ENCODE data around the gene NSRP1.

- TF ChIP-seq, protein P1, sequence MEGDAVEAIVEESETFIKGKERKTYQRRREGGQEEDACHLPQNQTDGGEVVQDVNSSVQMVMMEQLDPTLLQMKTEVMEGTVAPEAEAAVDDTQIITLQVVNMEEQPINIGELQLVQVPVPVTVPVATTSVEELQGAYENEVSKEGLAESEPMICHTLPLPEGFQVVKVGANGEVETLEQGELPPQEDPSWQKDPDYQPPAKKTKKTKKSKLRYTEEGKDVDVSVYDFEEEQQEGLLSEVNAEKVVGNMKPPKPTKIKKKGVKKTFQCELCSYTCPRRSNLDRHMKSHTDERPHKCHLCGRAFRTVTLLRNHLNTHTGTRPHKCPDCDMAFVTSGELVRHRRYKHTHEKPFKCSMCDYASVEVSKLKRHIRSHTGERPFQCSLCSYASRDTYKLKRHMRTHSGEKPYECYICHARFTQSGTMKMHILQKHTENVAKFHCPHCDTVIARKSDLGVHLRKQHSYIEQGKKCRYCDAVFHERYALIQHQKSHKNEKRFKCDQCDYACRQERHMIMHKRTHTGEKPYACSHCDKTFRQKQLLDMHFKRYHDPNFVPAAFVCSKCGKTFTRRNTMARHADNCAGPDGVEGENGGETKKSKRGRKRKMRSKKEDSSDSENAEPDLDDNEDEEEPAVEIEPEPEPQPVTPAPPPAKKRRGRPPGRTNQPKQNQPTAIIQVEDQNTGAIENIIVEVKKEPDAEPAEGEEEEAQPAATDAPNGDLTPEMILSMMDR (IDR thresholded peaks at IDR 0.05) = no peak
- TF ChIP-seq POLR2AphosphoS5 (IDR thresholded peaks at IDR 0.05) = no peak
- no peak for TF ChIP-seq POLR2A (IDR thresholded peaks at IDR 0.05)
Observed at GRCh38 chr17:30068465-30068864, 48.2 kb upstream of the NSRP1 start.
